Gastrocnemius medialis (tissue), 4 donors: ENCODE results near the gene SRR. TPM values are rescaled to one million over a fixed set of nuclear protein-coding genes. Genes with fewer than 3 reads are reported as not detected.

Experiments used
- ATAC-seq, 2 donors: fragments of 150-250 bp; one replicate each; pipeline ENCODE4 v1.9.1; 2016
- DNase-seq, 2 donors: peaks; one replicate each; pipeline ENCODE4 v3.0.0-alpha.2; 2019
- H3K27ac ChIP-seq, 4 donors: fragments of 200-600 bp; sonication (generic); 1 replicate in 1 of 4; 2 replicates in 3 of 4; pipeline ENCODE4 v1.5.1; 2016 to 2018; ENCODE audit warnings: mild to moderate bottlenecking in 2 of 4, moderate library complexity in 1 of 4
- H3K27me3 ChIP-seq, 3 donors: fragments of 200-600 bp; sonication (generic) in 2 of 3; 1 replicate in 1 of 3; 2 replicates in 2 of 3; pipeline versions ENCODE4 v1.5.1 to v1.6.0; 2016 to 2019; ENCODE audit warnings: mild to moderate bottlenecking in 1 of 3, moderate library complexity in 1 of 3
- H3K36me3 ChIP-seq, 2 donors: fragments of 200-600 bp; sonication (generic) in 1 of 2; one replicate each; pipeline ENCODE4 v1.5.1; 2017 to 2018
- H3K4me1 ChIP-seq, 2 donors: fragments of 200-600 bp; sonication (generic) in 1 of 2; one replicate each; pipeline ENCODE4 v1.5.1; 2016 to 2017; ENCODE audit warnings: mild to moderate bottlenecking in 2 of 2
- H3K4me3 ChIP-seq, 4 donors: fragments of 200-600 bp; sonication (generic) in 3 of 4; 1 replicate in 1 of 4; 2 replicates in 3 of 4; pipeline ENCODE4 v1.5.1; 2016 to 2019; ENCODE audit warnings: mild to moderate bottlenecking in 2 of 4
- H3K9me3 ChIP-seq, 3 donors: fragments of 200-600 bp; sonication (generic) in 2 of 3; 1 replicate in 1 of 3; 2 replicates in 2 of 3; pipeline ENCODE4 v1.5.1; 2016 to 2019
- POLR2A ChIP-seq, 2 donors: fragments of 450-650 bp; IDR thresholded peaks; one replicate each; pipeline ENCODE4 v1.6.1; 2017; ENCODE audit warnings: antibody characterized with exemption in 2 of 2, mild to moderate bottlenecking in 2 of 2, moderate library complexity in 2 of 2
- in situ Hi-C, 4 donors: fragments of 200-750 bp; cut with MboI; loops; one replicate each; pipeline versions ENCODE4 v1.15.0 to v1.8.0; 2017; ENCODE audit warnings: low sequenced_read_pairs in 4 of 4
- intact Hi-C: fragments of 100-400 bp; cut with DNase I; formaldehyde crosslinking; loops from one replicate; pipeline ENCODE4 v1.15.1; 2023; ENCODE audit warnings: low total_unique reads
- total RNA-seq, 4 donors: library from RNA; depleted of rRNA; stranded (reverse); fragments of >200 nt; gene quantifications; one replicate each; pipeline versions ENCODE4 v1.1.0 to v1.2.3, GENCODE V29; 2016
- TF ChIP-seq, protein P1 (sequence below), 5 experiments: fragments of 450-650 bp in 3 of 5; fragments of 200-600 bp in 2 of 5; sonication (generic) in 2 of 5; IDR thresholded peaks in 4 of 5; conservative IDR thresholded peaks in 1 of 5; 1 replicate in 4 of 5; 2 replicates in 1 of 5; pipeline ENCODE4 v1.5.1; 2016 to 2019; ENCODE audit warnings: antibody characterized with exemption in 5 of 5, mild to moderate bottlenecking in 3 of 5, moderate library complexity in 3 of 5

The SRR gene
- total RNA-seq, 4 donors from 2014 or later = 3.0 to 20.0 (median 10.7) TPM

DNA sequence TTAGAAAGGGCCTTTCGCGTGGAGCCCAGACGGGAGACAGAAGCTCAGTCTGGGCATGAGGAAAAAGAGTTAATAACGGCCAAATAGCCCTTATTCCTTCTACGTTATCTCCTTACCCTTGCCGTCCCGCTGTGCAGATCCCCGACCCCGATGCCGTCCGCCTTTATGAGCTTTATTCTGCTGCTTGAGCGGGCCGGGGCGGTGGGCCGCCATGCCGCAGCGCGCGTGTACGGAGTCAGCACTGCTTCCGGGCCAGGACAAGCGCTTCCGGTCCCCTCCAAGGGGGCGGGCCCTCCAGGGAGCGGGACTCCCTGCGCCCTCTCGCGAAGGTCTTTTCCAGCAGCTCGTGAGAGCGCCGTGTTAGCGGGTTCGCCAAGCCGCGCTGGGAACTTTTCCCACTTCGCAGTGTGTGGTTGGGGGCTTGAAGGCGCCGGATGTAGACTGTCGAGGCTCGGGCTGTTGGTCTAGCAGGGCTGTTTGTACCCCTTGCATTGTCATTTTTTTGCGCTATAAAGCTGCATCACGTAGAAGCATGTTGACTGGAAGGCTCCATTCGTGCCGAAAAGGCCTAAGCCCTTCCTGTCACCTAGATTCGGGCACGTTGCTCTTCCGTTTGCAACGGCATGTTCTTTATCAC, 32.6 kb downstream of the SRR start, which contains the start of gene TSR1:
TSS of gene TSR1 (minus strand) at position 243 of the 637 bp plus-strand sequence. CDS start at position 213, 30 bp downstream.
- Histone ChIP-seq H3K27me3 (no peaks in the 10 kb centered on the region), H3K36me3 (peaks cover 6 to 40% of the 10 kb centered on the region in 2 donors), H3K9me3 (no peaks in the 10 kb centered on the region), H3K27ac (peak within 1 kb of the TSS; percentile 87 to 94 (median 92)), H3K4me3 (peak within 1 kb of the TSS; percentile 71 to 90 (median 82)), H3K4me1 (peaks cover 14 to 27% of the 10 kb centered on the region in 2 donors)
- TF ChIP-seq, protein P1, sequence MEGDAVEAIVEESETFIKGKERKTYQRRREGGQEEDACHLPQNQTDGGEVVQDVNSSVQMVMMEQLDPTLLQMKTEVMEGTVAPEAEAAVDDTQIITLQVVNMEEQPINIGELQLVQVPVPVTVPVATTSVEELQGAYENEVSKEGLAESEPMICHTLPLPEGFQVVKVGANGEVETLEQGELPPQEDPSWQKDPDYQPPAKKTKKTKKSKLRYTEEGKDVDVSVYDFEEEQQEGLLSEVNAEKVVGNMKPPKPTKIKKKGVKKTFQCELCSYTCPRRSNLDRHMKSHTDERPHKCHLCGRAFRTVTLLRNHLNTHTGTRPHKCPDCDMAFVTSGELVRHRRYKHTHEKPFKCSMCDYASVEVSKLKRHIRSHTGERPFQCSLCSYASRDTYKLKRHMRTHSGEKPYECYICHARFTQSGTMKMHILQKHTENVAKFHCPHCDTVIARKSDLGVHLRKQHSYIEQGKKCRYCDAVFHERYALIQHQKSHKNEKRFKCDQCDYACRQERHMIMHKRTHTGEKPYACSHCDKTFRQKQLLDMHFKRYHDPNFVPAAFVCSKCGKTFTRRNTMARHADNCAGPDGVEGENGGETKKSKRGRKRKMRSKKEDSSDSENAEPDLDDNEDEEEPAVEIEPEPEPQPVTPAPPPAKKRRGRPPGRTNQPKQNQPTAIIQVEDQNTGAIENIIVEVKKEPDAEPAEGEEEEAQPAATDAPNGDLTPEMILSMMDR (IDR thresholded peaks at IDR 0.05 in 4 of 5, conservative IDR thresholded peaks at IDR 0.05 in 1 of 5) = peak in 2 of 5 experiments; percentile 35
- TF ChIP-seq POLR2A (IDR thresholded peaks at IDR 0.05) = peak; percentile 91
- in situ Hi-C loops (no loop called here), intact Hi-C loops (loop anchor here (2.0 to 5.0 kb wide), 3 partner anchors 16 to 284 kb away; partner anchors contain the start of gene MNT)
- ATAC-seq (peak; percentile 85 to 88), DNase-seq (peak; percentile 86 to 89)

DNA sequence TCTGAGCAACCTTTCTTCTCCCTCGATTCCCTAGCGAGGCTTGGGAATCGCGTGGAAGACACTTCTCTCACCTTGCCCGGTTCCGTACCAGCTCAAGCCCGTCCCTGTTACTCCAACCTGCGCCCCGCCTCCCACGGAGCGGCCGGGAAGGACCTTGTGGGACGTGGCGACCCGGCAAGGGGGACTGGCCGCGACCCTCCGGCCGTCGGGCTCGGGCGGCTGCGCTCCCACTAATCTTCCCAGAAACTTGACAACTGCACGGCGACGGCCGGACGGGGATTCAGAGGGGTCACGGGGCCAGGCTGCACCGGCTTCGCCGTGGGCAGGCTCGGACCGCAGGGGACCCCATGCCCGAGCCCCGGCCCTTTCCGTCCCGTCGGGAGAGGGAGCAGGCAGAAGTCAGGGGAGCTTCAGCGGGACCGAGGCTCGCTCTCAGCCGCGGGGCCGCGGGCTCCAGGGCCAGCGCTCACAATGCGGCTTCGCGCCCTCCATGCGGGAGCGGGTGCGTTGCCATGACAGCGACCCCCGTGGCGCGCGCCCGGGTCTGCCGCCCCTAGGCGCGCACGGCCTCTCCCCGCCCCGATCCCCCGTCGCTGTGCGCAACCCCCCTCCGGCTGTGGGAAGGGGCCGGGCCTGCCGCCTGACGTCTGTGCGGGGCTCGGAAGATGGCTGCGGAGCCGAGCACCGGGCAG, 33.2 kb downstream of the SRR start, which contains the start of gene SGSM2:
TSS of gene SGSM2 (plus strand) at position 650 of the 692 bp plus-strand sequence. CDS start 188 bp downstream, outside the sequence.
- no peak for DNase-seq
- Histone ChIP-seq H3K27me3 (no peaks in the 10 kb centered on the region), H3K9me3 (no peaks in the 10 kb centered on the region), H3K4me3 (peak within 1 kb of the TSS; percentile 71 to 90 (median 82)), H3K4me1 (peaks cover 14 to 27% of the 10 kb centered on the region in 2 donors), H3K36me3 (peaks cover 6 to 33% of the 10 kb centered on the region in 2 donors), H3K27ac (peak within 1 kb of the TSS; percentile 87 to 94 (median 92))
- ATAC-seq = peak; percentile 44 to 48
- in situ Hi-C loops = no loop called here
- no peak for TF ChIP-seq POLR2A (IDR thresholded peaks at IDR 0.05)
- TF ChIP-seq, protein P1 (IDR thresholded peaks at IDR 0.05 in 4 of 5, conservative IDR thresholded peaks at IDR 0.05 in 1 of 5) = no peak
- intact Hi-C loops = loop anchor here (2.0 to 5.0 kb wide), 3 partner anchors 16 to 285 kb away; partner anchors contain the start of gene MNT

- Histone ChIP-seq H3K36me3 (peaks cover 5 to 26% of the 10 kb centered on the region in 2 donors), H3K4me3 (peak overlapping the region; percentile 71 to 90 (median 82)), H3K27ac (peak overlapping the region; percentile 87 to 94 (median 92)), H3K4me1 (peaks cover 14 to 27% of the 10 kb centered on the region in 2 donors), H3K9me3 (no peaks in the 10 kb centered on the region), H3K27me3 (no peaks in the 10 kb centered on the region)
- intact Hi-C loops = loop anchor here (2.0 to 5.0 kb wide), 3 partner anchors 15 to 285 kb away; partner anchors contain the start of gene MNT
- peak; percentile 44 to 64 for DNase-seq
- TF ChIP-seq, protein P1 (IDR thresholded peaks at IDR 0.05 in 4 of 5, conservative IDR thresholded peaks at IDR 0.05 in 1 of 5) = peak in 1 of 5 experiments; percentile 11
- TF ChIP-seq POLR2A (IDR thresholded peaks at IDR 0.05) = peak; percentile 52 to 56
- in situ Hi-C loops = no loop called here
- ATAC-seq = peak; percentile 57
These were observed 34.0 kb downstream of the SRR start for GRCh38 chr17:2337544-2338314.

GRCh38 chr17:2338315-2338657, 34.5 kb downstream of the SRR start:
- intact Hi-C loops = loop anchor here (5.0 kb wide), 2 partner anchors 64 to 286 kb away; partner anchors contain the start of gene MNT
- Histone ChIP-seq H3K27ac (peak overlapping the region; percentile 87 to 94 (median 92)), H3K4me1 (peaks cover 14 to 27% of the 10 kb centered on the region in 2 donors), H3K4me3 (peak overlapping the region; percentile 71 to 90 (median 82)), H3K9me3 (no peaks in the 10 kb centered on the region), H3K36me3 (peaks cover 4 to 20% of the 10 kb centered on the region in 2 donors), H3K27me3 (no peaks in the 10 kb centered on the region)
- TF ChIP-seq POLR2A (IDR thresholded peaks at IDR 0.05) = no peak
- in situ Hi-C loops = no loop called here
- DNase-seq = no peak
- no peak for ATAC-seq
